Mesothelial cell of epicardium (in vitro differentiated cells): ENCODE data around the gene PLXNA2. TPM values are rescaled to one million over a fixed set of nuclear protein-coding genes. Genes with fewer than 3 reads are reported as not detected.
A peak's percentile ranks its signal among the peaks of the same experiment; 100 is the strongest.

ENCODE experiments used
- DNase-seq, 2 experiments: peaks; one replicate each; pipeline ENCODE4 v3.0.0; 2021; ENCODE audit warnings: low spot score in 2 of 2; ENCODE audit not compliant: unreplicated experiment in 2 of 2
- H3K27ac Mint-ChIP-seq: 2 replicates; pipeline ENCODE4 v1.8.0; 2021; ENCODE audit warnings: mixed read lengths
- H3K27me3 Mint-ChIP-seq: 2 replicates; pipeline ENCODE4 v1.8.0; 2021; ENCODE audit warnings: low read depth, mixed read lengths
- H3K36me3 Mint-ChIP-seq: 2 replicates; pipeline ENCODE4 v1.8.0; 2021; ENCODE audit warnings: mixed read lengths
- H3K4me1 Mint-ChIP-seq: 2 replicates; pipeline ENCODE4 v1.8.0; 2021; ENCODE audit warnings: mixed read lengths
- H3K4me3 Mint-ChIP-seq: 2 replicates; pipeline ENCODE4 v1.8.0; 2021; ENCODE audit warnings: mild to moderate bottlenecking, moderate library complexity, mixed read lengths
- H3K9me3 Mint-ChIP-seq: 2 replicates; pipeline ENCODE4 v1.8.0; 2021; ENCODE audit warnings: mixed read lengths
- CTCF ChIP-seq: fragments of 200-600 bp; sonication (generic); IDR thresholded peaks from one replicate; pipeline ENCODE4 v1.5.0; 2021; ENCODE audit warnings: antibody characterized with exemption; ENCODE audit not compliant: unreplicated experiment
- total RNA-seq: library from RNA; stranded (reverse); gene quantifications from 3 replicates; pipeline ENCODE4 v1.2.1, GENCODE V29; 2021

The PLXNA2 gene
- total RNA-seq, 1 donor from 2014 or later, result 14.7 TPM

GRCh38 chr1:208047476-208047934, 196.7 kb downstream of the PLXNA2 start:
- peaks cover 8% of the 10 kb centered on the region for H3K27me3 Mint-ChIP-seq
- DNase-seq, result no peak
- H3K36me3 Mint-ChIP-seq, result peaks cover 16% of the 10 kb centered on the region
- no peak overlapping the region for H3K4me3 Mint-ChIP-seq
- H3K4me1 Mint-ChIP-seq, result peaks cover 22% of the 10 kb centered on the region
- H3K9me3 Mint-ChIP-seq, result no peaks in the 10 kb centered on the region
- TF ChIP-seq CTCF, result no peak
- H3K27ac Mint-ChIP-seq, result peak overlapping the region; percentile 81

GRCh38 chr1:208045463-208046260, 198.5 kb downstream of the PLXNA2 start:
- Mint-ChIP-seq H3K27ac (no peak overlapping the region), H3K9me3 (no peaks in the 10 kb centered on the region), H3K4me1 (peaks cover 22% of the 10 kb centered on the region), H3K27me3 (no peaks in the 10 kb centered on the region), H3K4me3 (no peak overlapping the region), H3K36me3 (peaks cover 2% of the 10 kb centered on the region)
- no peak for TF ChIP-seq CTCF
- DNase-seq, result no peak

GRCh38 chr1:208044589-208045462, 199.4 kb downstream of the PLXNA2 start:
- no peaks in the 10 kb centered on the region for H3K9me3 Mint-ChIP-seq
- H3K27ac Mint-ChIP-seq, result no peak overlapping the region
- H3K4me3 Mint-ChIP-seq, result no peak overlapping the region
- no peak for TF ChIP-seq CTCF
- peaks cover 22% of the 10 kb centered on the region for H3K4me1 Mint-ChIP-seq
- no peak for DNase-seq
- H3K27me3 Mint-ChIP-seq, result no peaks in the 10 kb centered on the region
- peaks cover 2% of the 10 kb centered on the region for H3K36me3 Mint-ChIP-seq

- Mint-ChIP-seq H3K27me3 (no peaks in the 10 kb centered on the region), H3K4me3 (no peak overlapping the region), H3K9me3 (no peaks in the 10 kb centered on the region), H3K36me3 (peaks cover 2% of the 10 kb centered on the region), H3K27ac (no peak overlapping the region), H3K4me1 (peaks cover 19% of the 10 kb centered on the region)
- TF ChIP-seq CTCF, result no peak
- DNase-seq, result no peak
These were observed 200.4 kb downstream of the PLXNA2 start for GRCh38 chr1:208043691-208044181.

- H3K36me3 Mint-ChIP-seq, result peaks cover 2% of the 10 kb centered on the region
- no peak overlapping the region for H3K4me3 Mint-ChIP-seq
- H3K27ac Mint-ChIP-seq, result no peak overlapping the region
- no peak for TF ChIP-seq CTCF
- no peaks in the 10 kb centered on the region for H3K27me3 Mint-ChIP-seq
- H3K9me3 Mint-ChIP-seq, result no peaks in the 10 kb centered on the region
- no peak for DNase-seq
- H3K4me1 Mint-ChIP-seq, result peaks cover 17% of the 10 kb centered on the region
These were observed 201.3 kb downstream of the PLXNA2 start for GRCh38 chr1:208042868-208043267.
